Kidney epithelial cell (primary cell): ENCODE measurements around the gene PRKAR1B. TPM values are rescaled to one million over a fixed set of nuclear protein-coding genes. Genes with fewer than 3 reads are reported as not detected.

ENCODE experiments used
- DNase-seq: peaks from one replicate; pipeline ENCODE4 v3.0.0-alpha.2; 2010; ENCODE audit warnings: low read depth
- H3K27me3 ChIP-seq: 2 replicates; pipeline ENCODE4 v1.6.0; 2011; ENCODE audit warnings: low read length; ENCODE audit not compliant: control insufficient read depth, insufficient read depth
- H3K36me3 ChIP-seq: 2 replicates; pipeline ENCODE4 v1.5.1; 2011; ENCODE audit warnings: low read length; ENCODE audit not compliant: control insufficient read depth, insufficient read depth
- H3K4me3 ChIP-seq: 2 replicates; pipeline ENCODE4 v1.5.1; 2011; ENCODE audit warnings: low read depth, mild to moderate bottlenecking, control low read depth, low read length
- CTCF ChIP-seq: IDR thresholded peaks from 2 replicates; pipeline ENCODE4 v1.5.1; 2011; ENCODE audit warnings: mild to moderate bottlenecking, moderate library complexity, low read length, control low read depth, inconsistent platforms; ENCODE audit not compliant: insufficient read depth, poor library complexity, severe bottlenecking
- total RNA-seq: library from RNA; depleted of rRNA; stranded (reverse); fragments of >200 nt; gene quantifications from 2 replicates; pipeline ENCODE4 v1.2.3, GENCODE V29; 2015

Gene PRKAR1B
- total RNA-seq, 1 donor from 2014 or later: 23.8 TPM

- Histone ChIP-seq H3K4me3 (no peak overlapping the region), H3K27me3 (no peaks in the 10 kb centered on the region), H3K36me3 (no peaks in the 10 kb centered on the region)
- DNase-seq: no peak
- no peak for TF ChIP-seq CTCF
Observed at GRCh38 chr7:600149-601035, 126.7 kb downstream of the PRKAR1B start.

GRCh38 chr7:598899-599298 is 128.2 kb downstream of the PRKAR1B start:
- H3K36me3 ChIP-seq: no peaks in the 10 kb centered on the region
- no peak for DNase-seq
- H3K4me3 ChIP-seq: no peak overlapping the region
- no peak for TF ChIP-seq CTCF
- H3K27me3 ChIP-seq: no peaks in the 10 kb centered on the region

GRCh38 chr7:597348-598178 is 129.5 kb downstream of the PRKAR1B start:
- no peak for TF ChIP-seq CTCF

GRCh38 chr7:596819-597182 is 130.3 kb downstream of the PRKAR1B start:
- no peak for DNase-seq
- H3K4me3 ChIP-seq: no peak overlapping the region
- H3K36me3 ChIP-seq: no peaks in the 10 kb centered on the region
- no peak for TF ChIP-seq CTCF
- no peaks in the 10 kb centered on the region for H3K27me3 ChIP-seq

More at GRCh38 chr7:597348-598178, 129.5 kb downstream of the PRKAR1B start:
- Histone ChIP-seq H3K4me3 (no peak overlapping the region), H3K27me3 (no peaks in the 10 kb centered on the region), H3K36me3 (no peaks in the 10 kb centered on the region)
- no peak for DNase-seq

DNA sequence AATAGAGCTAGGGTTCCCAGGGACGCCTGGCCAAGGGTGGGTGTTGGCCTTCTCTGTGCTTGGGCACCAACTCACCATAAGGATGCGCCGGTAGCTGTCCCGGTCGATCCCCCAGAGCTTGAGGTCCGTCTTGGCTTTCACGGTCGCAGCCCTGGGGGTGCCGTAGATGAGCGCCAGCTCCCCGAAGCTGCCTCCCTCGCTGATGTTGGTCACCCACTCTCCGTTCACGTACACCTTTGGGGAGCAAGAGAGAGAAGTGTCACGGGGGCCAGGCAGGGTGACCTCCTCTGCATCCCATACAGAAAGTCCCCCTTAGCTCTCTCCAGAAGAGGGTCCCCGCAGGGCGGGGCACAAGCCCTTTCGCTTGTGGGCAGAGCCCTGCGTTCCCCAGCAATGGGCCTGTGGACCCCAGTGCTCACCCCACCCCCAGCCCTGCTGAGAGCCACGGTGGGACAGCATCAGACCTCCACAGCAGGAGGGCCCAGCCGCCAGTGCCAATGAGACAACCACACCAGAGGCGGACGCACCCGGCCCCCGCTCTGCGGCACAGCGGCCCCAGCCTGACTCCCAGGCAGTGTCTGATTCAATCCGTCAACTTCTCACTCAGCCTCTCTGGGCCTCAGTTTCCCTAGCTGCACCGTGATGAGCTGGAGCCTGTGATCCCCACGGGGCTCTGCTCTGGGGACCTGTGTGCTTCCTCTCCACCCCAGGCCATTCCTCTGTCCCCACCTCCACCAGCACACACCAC is 130.8 kb downstream of the PRKAR1B start:
- Histone ChIP-seq H3K4me3 (no peak overlapping the region), H3K36me3 (no peaks in the 10 kb centered on the region), H3K27me3 (no peaks in the 10 kb centered on the region)
- no peak for DNase-seq
- no peak for TF ChIP-seq CTCF
